Forelimb muscle (tissue), 1 donor: ENCODE measurements around the gene CD47. TPM values are rescaled to one million over a fixed set of nuclear protein-coding genes. Genes with fewer than 3 reads are reported as not detected.

Experiments
- DNase-seq: peaks from one replicate; pipeline ENCODE4 v3.0.0-alpha.2; 2013; ENCODE audit warnings: low read depth
- polyA plus RNA-seq: library from polyadenylated mRNA; unstranded; fragments of 120-200 nt; gene quantifications from one replicate; pipeline ENCODE4 v1.2.1, GENCODE V29; 2013; ENCODE audit not compliant: insufficient read length

Gene CD47
- polyA plus RNA-seq, 1 donor, result 59.5 TPM

GRCh38 chr3:108053067-108053466 is 37.8 kb downstream of the CD47 start:
- DNase-seq, result no peak

- no peak for DNase-seq
Measured at GRCh38 chr3:108051005-108051404, 39.8 kb downstream of the CD47 start.

- DNase-seq, result no peak
Measured at GRCh38 chr3:108047987-108048386, 42.8 kb downstream of the CD47 start.

- no peak for DNase-seq
Measured at GRCh38 chr3:108046247-108046646, 44.6 kb downstream of the CD47 start.

GRCh38 chr3:108044699-108045098 is 46.1 kb downstream of the CD47 start:
- no peak for DNase-seq

- DNase-seq, result no peak
Measured at GRCh38 chr3:108042300-108042699, 48.5 kb downstream of the CD47 start.

- DNase-seq, result no peak
Measured at GRCh38 chr3:108041253-108041652, 49.6 kb downstream of the CD47 start.

DNA sequence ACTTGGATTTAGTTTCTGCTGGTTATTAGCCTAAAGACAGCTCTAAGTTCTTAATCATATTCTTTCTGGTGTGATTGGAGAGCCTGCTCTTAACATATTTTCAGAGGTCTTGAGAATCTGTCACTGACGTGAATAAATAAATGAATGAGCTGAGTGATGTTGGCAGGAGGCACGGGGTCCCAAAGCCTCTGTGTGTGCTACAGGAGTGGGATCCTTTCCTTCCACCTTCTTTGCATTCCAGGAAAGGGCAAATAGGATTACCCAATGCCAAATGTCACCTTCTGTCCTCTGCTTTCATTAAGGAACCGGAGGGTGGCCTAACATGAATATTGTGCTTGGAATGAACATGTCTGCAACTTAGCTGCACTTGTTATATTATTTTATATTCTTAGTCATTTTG is 53.1 kb downstream of the CD47 start:
- no peak for DNase-seq

- peak; percentile 11 for DNase-seq
Measured at GRCh38 chr3:108036984-108037741, 53.7 kb downstream of the CD47 start.

DNA sequence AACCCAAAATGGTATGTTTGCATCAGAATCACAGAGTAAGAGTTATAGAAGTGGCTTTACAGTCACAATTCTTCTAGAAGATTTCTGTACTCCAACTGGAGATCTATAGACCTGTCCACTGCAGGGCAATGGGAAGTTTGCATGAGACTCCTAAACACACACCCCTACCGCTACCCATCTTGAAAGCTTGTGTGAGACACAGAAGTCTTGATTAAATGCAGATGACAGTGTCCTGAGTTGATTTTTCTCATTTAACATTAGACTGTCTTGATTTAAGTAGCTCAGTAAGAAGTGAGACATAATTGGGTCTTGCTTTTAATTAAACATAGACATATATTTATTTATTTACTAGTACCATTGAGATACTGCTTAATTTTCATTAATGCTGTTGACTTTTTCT is 54.4 kb downstream of the CD47 start:
- no peak for DNase-seq

DNA sequence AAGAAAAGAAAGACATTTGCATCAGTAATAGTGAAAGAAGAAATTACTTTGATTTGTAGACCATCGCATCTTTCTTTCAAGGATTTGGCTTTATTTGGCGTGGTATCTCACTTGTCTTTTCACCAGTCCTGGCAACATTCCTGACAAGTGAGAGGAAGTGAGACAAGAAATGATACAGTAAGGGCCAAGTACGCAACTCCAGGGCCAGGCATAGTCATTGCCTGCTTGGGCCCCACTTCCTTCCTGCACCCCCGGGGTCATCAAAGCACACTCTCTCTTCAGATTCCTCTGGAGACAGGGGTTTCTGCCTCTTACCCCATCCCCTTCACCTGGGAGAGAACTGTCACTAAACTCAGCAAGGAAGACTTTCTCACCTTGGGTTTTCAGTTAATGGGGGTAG is 55.1 kb downstream of the CD47 start:
- no peak for DNase-seq

DNA sequence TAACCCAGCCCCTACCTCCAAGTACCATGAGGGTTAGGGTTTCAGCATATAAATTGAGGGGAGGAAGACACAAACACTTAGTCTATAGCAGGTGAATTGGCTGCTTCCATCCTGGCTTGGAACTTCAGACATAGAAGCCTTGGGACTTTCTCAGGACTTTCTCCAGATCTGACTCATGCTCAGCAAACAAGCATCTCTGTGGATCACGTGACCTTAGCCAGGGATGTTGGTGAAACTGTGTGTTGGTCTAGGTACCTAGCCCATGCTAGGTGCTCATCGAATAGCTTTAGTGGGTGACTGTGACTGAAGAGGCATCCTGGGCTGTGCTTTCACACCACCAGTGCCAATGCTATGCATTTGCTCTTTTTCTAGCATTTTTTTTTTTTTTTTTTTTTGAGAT is 58.9 kb downstream of the CD47 start:
- DNase-seq, result no peak

- DNase-seq, result no peak
Measured at GRCh38 chr3:108030960-108031359, 59.9 kb downstream of the CD47 start.

- DNase-seq, result no peak
Measured at GRCh38 chr3:108029466-108029865, 61.4 kb downstream of the CD47 start.

DNA sequence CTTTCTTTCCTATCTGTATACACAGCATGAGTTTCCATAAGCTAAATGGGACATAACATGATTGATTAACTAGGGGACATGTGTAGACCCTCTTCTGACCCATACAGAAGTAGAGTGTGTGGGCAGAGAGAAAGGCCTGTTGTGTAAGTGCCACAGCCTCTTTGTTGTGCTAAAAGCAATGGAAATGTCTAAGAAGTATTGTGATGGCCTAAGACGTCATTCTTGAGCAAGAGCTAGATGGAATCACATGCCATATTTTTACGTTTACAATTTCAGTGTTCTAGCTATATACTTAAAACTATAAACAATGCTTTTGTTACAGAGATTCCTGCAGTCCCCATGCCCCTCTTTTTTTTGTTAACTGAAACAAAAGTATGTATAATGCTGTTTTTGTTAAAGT is 61.9 kb downstream of the CD47 start:
- DNase-seq, result no peak

GRCh38 chr3:108025177-108025576 is 65.7 kb downstream of the CD47 start:
- DNase-seq, result no peak

GRCh38 chr3:108024146-108024850 is 66.5 kb downstream of the CD47 start:
- DNase-seq, result no peak

GRCh38 chr3:108022256-108023150 is 68.3 kb downstream of the CD47 start:
- DNase-seq, result no peak

DNA sequence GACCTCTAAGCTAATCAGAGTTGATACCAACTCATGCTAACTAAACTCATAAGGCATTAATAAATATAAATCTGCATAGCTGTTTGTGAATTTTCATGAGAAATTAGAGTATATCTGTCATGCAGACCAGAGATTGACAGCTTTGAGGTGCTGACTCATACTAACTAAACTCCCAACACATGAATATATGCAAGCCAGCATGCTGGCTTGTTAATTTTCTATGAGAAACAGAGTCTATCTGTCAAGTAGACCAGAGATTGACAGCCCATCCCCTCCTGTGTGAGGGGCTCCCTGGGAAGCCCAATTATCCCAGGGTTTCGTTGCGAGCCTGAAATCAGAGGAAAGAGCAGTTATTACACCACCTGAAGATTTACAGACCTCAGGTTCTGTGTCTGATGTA is 69.3 kb downstream of the CD47 start:
- no peak for DNase-seq

DNA sequence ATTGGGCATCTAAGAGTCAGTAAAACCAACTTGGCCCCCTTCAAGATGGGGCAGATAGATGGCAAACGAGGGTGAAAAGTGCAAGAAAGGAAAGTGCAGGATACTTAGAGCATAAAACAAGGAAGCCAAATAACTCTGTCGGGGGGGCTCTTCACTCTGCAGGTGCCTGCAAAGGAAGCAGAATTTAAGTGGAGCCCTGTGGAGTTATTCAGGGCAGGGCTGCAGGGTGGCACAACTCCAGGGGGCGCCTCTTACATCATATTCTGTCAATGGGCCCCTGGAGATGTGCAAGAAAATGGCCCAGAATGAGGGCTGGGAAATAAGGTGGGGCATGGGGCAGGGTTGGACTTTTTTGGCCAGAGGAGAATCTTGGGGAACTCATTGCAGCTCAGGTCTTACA is 69.7 kb downstream of the CD47 start:
- no peak for DNase-seq

DNA sequence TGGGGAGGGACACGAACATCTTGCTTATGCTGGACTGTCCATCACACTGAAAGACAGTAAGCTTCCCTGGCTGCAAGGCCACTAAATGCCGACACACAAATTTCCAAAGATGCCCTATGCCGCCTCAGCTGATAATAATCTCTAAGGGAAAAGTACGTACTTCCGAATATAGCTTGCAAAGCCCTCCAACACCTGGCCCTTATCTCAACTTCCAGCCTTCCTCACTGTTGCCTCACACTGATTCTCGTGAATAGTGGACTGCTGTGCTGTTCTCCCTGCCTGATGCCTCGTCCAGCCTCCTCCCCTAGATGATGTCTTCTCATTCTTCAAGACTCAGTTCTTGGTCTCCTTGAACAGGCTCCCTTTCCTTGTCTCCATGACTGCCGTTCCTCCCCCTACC is 72.3 kb downstream of the CD47 start:
- no peak for DNase-seq

- DNase-seq, result no peak
Measured at GRCh38 chr3:108017587-108017986, 73.2 kb downstream of the CD47 start.
